IPS-20b (cell line): ENCODE data around the gene ADAM23.

ENCODE experiments used
- H3K27ac ChIP-seq: one replicate; pipeline ENCODE4 v1.5.1; 2013; ENCODE audit warnings: low read length
- H3K27me3 ChIP-seq: 2 replicates; pipeline ENCODE4 v1.6.1; 2013; ENCODE audit warnings: mild to moderate bottlenecking, low read length, inconsistent platforms; ENCODE audit not compliant: insufficient read depth
- H3K36me3 ChIP-seq: 2 replicates; pipeline ENCODE4 v1.6.1; 2013; ENCODE audit warnings: low read depth, mild to moderate bottlenecking, inconsistent platforms, low read length, moderate library complexity; ENCODE audit not compliant: insufficient read depth
- H3K4me1 ChIP-seq: 2 replicates; pipeline ENCODE4 v1.6.1; 2013; ENCODE audit warnings: mild to moderate bottlenecking, control low read depth, inconsistent platforms, low read length, moderate library complexity; ENCODE audit not compliant: insufficient read depth
- H3K4me3 ChIP-seq: 2 replicates; pipeline ENCODE4 v1.5.1; 2013; ENCODE audit warnings: mild to moderate bottlenecking, low read length, inconsistent platforms
- H3K9ac ChIP-seq: 2 replicates; pipeline ENCODE4 v1.6.1; 2013; ENCODE audit warnings: low read depth, mild to moderate bottlenecking, inconsistent platforms, low read length, moderate library complexity
- H3K9me3 ChIP-seq: 2 replicates; pipeline ENCODE4 v1.6.1; 2013; ENCODE audit warnings: mild to moderate bottlenecking, low read depth, low read length, inconsistent platforms; ENCODE audit not compliant: insufficient read depth

Gene ADAM23

GRCh38 chr2:206543073-206543472, 99.7 kb downstream of the ADAM23 start:
- H3K36me3 ChIP-seq, result no peaks in the 10 kb centered on the region
- H3K27me3 ChIP-seq, result no peaks in the 10 kb centered on the region
- H3K4me1 ChIP-seq, result no peaks in the 10 kb centered on the region
- H3K4me3 ChIP-seq, result no peak overlapping the region
- H3K27ac ChIP-seq, result no peak overlapping the region
- no peaks in the 10 kb centered on the region for H3K9me3 ChIP-seq
- no peak overlapping the region for H3K9ac ChIP-seq

- no peak overlapping the region for H3K27ac ChIP-seq
- no peaks in the 10 kb centered on the region for H3K27me3 ChIP-seq
- no peak overlapping the region for H3K4me3 ChIP-seq
- no peaks in the 10 kb centered on the region for H3K4me1 ChIP-seq
- H3K36me3 ChIP-seq, result no peaks in the 10 kb centered on the region
- H3K9me3 ChIP-seq, result no peaks in the 10 kb centered on the region
- no peak overlapping the region for H3K9ac ChIP-seq
Measured at GRCh38 chr2:206548383-206548782, 105.1 kb downstream of the ADAM23 start.

DNA sequence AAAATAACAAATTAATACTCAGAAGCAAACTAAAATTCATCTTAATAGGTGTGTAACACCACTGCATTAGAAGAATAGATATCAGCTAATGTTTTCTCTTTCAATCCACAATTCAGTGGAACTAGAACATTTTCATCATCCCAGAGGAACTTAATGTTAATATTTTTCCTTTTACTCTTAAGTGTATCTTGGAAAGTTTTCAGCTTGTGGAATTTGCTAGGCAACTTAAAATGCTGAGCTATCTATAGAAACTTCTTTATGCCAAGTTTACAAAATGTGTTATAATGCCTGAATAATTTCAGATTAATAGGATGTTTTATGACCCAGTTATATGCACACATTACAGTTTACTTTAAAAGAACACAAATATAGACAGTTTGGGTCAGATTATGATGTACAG, 112.4 kb downstream of the ADAM23 start:
- no peak overlapping the region for H3K4me3 ChIP-seq
- no peaks in the 10 kb centered on the region for H3K36me3 ChIP-seq
- no peaks in the 10 kb centered on the region for H3K27me3 ChIP-seq
- H3K9me3 ChIP-seq, result no peaks in the 10 kb centered on the region
- H3K4me1 ChIP-seq, result no peaks in the 10 kb centered on the region
- no peak overlapping the region for H3K27ac ChIP-seq
- H3K9ac ChIP-seq, result no peak overlapping the region

DNA sequence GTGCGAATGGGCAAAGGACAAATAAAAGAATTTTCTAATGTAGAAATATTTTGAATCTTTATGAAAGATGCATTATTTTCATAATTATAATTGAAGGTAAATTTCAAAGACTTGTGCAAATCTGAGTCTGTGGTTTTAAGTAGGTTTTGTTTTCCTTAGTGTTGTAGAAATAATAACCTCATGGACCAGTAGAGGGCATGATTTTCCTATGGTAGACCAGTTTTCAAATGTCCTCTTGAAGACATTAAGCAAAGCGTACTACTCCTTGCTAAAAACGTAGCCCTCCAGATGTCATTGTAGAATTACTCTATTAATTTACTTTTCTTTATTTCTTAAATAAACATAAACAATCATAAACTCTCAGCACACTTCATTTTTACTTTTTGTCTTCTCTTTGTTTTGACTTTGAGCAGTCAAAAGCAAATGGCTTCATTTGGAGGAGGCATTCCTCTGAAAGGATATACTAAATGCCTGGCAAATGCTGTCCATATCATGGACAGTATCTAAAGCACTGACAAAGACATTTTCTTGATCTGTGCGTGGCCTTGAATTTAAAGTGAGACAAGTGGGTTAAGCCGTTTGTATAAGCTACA, 113.1 kb downstream of the ADAM23 start:
- H3K9me3 ChIP-seq, result no peaks in the 10 kb centered on the region
- H3K4me3 ChIP-seq, result no peak overlapping the region
- no peak overlapping the region for H3K27ac ChIP-seq
- no peaks in the 10 kb centered on the region for H3K27me3 ChIP-seq
- H3K9ac ChIP-seq, result no peak overlapping the region
- H3K4me1 ChIP-seq, result no peaks in the 10 kb centered on the region
- no peaks in the 10 kb centered on the region for H3K36me3 ChIP-seq

GRCh38 chr2:206557321-206557720, 114.0 kb downstream of the ADAM23 start:
- H3K9ac ChIP-seq, result no peak overlapping the region
- H3K4me1 ChIP-seq, result no peaks in the 10 kb centered on the region
- no peaks in the 10 kb centered on the region for H3K9me3 ChIP-seq
- H3K36me3 ChIP-seq, result no peaks in the 10 kb centered on the region
- no peaks in the 10 kb centered on the region for H3K27me3 ChIP-seq
- no peak overlapping the region for H3K4me3 ChIP-seq
- H3K27ac ChIP-seq, result no peak overlapping the region

DNA sequence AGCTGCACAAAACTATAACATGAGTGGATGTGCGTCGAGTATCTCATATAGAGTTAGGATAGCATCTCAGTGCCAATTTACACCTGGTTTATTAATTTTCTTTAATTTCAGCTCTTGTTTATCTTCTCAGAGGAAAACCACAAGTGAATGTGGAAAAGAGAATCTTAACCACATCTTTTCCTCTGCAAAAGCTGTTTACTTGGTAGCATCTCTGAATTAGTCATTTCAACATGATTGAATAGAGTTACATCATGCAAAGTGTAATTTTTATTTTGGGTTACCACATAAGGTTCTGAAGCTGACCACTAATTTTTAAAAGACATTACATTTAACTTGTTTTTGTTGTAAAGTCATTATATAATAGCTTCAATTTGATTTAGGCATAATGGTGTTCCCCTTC, 115.2 kb downstream of the ADAM23 start:
- Histone ChIP-seq H3K36me3 (no peaks in the 10 kb centered on the region), H3K27ac (no peak overlapping the region), H3K4me3 (no peak overlapping the region), H3K4me1 (no peaks in the 10 kb centered on the region), H3K9ac (no peak overlapping the region), H3K9me3 (no peaks in the 10 kb centered on the region), H3K27me3 (no peaks in the 10 kb centered on the region)

DNA sequence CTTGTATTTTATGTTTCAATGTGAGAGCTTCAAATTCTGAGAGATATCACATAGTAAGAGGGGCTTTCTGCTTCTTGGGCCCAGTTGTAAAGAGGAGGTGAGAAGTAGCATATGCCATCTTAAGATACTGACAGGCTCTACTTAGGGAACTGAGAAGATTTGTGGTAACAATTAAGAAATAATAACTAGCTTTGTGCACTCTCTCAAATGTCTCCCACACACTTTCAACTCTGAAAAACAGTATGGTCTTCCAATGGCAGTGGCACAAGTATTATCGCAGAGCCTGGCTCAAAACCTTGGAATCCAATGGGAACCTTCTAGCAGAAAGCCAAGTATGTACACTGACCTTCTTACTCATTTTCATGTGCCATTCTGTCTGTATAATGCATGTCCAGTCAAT, 118.6 kb downstream of the ADAM23 start:
- no peaks in the 10 kb centered on the region for H3K9me3 ChIP-seq
- no peaks in the 10 kb centered on the region for H3K4me1 ChIP-seq
- no peak overlapping the region for H3K4me3 ChIP-seq
- no peaks in the 10 kb centered on the region for H3K36me3 ChIP-seq
- H3K27ac ChIP-seq, result no peak overlapping the region
- no peak overlapping the region for H3K9ac ChIP-seq
- H3K27me3 ChIP-seq, result no peaks in the 10 kb centered on the region

GRCh38 chr2:206562375-206562774, 119.0 kb downstream of the ADAM23 start:
- H3K4me1 ChIP-seq, result no peaks in the 10 kb centered on the region
- no peaks in the 10 kb centered on the region for H3K27me3 ChIP-seq
- H3K27ac ChIP-seq, result no peak overlapping the region
- no peak overlapping the region for H3K9ac ChIP-seq
- H3K9me3 ChIP-seq, result no peaks in the 10 kb centered on the region
- no peaks in the 10 kb centered on the region for H3K36me3 ChIP-seq
- no peak overlapping the region for H3K4me3 ChIP-seq

- no peaks in the 10 kb centered on the region for H3K4me1 ChIP-seq
- H3K36me3 ChIP-seq, result peaks cover 3% of the 10 kb centered on the region; the same call in 1 of the 2 replicates
- H3K4me3 ChIP-seq, result no peak overlapping the region
- H3K27me3 ChIP-seq, result no peaks in the 10 kb centered on the region
- H3K27ac ChIP-seq, result no peak overlapping the region
- H3K9me3 ChIP-seq, result no peaks in the 10 kb centered on the region
- no peak overlapping the region for H3K9ac ChIP-seq
Measured at GRCh38 chr2:206563374-206563773, 120.0 kb downstream of the ADAM23 start.

GRCh38 chr2:206565666-206566065, 122.3 kb downstream of the ADAM23 start:
- H3K36me3 ChIP-seq, result peaks cover 8% of the 10 kb centered on the region; the same call in 1 of the 2 replicates
- no peak overlapping the region for H3K9ac ChIP-seq
- no peaks in the 10 kb centered on the region for H3K9me3 ChIP-seq
- H3K27me3 ChIP-seq, result no peaks in the 10 kb centered on the region
- H3K4me3 ChIP-seq, result no peak overlapping the region
- H3K4me1 ChIP-seq, result no peaks in the 10 kb centered on the region
- H3K27ac ChIP-seq, result no peak overlapping the region

DNA sequence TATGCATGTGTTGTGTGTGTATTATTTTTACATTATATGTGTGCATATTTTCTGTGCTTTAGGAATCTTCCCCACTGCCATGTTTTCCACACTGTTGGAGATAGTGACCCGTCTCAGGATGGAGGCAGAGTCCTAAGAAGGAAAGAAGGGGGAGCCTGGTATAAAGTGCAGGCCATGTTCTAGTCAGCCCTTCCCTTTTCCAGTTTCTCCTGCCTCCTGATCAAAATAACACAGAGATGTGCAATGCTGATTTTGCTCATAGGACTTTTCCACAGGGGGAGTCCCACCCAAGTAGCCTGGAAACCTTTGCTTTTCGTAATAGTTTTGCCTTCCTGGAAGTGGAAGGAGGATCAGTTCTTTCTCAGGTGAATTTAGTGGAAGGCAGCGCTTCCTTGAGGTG, 126.1 kb downstream of the ADAM23 start:
- Histone ChIP-seq H3K36me3 (peaks cover 15% of the 10 kb centered on the region; the same call in 1 of the 2 replicates), H3K4me3 (no peak overlapping the region), H3K27me3 (no peaks in the 10 kb centered on the region), H3K4me1 (no peaks in the 10 kb centered on the region), H3K27ac (no peak overlapping the region), H3K9me3 (no peaks in the 10 kb centered on the region), H3K9ac (no peak overlapping the region)

DNA sequence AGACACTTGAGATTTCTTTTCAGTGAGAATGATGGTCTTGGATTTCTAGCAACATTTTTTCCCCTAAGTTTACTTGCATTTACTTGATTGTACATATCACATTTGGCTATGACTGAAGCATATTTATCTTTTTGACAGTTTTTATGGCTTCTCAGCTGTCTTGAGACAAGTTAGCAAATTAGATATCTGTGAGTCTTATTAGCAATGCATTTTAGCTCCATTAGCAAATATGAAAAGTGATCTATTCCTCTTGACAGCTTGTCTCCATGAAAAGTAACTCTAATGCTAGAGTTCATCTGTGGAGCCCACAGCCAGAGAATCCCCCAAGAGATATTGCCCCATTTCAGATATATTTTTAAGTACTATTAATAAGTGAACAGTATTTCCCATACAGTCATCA, 126.9 kb downstream of the ADAM23 start:
- Histone ChIP-seq H3K27me3 (no peaks in the 10 kb centered on the region), H3K4me3 (no peak overlapping the region), H3K27ac (no peak overlapping the region), H3K4me1 (no peaks in the 10 kb centered on the region), H3K9me3 (no peaks in the 10 kb centered on the region), H3K36me3 (peaks cover 15% of the 10 kb centered on the region; the same call in 1 of the 2 replicates), H3K9ac (no peak overlapping the region)
